H1 (cell line): Measurements from ENCODE around the gene ATE1. TPM values are rescaled to one million over a fixed set of nuclear protein-coding genes. Genes with fewer than 3 reads are reported as not detected.

Experiments used
- ATF2 ChIP-seq: IDR thresholded peaks from 2 replicates; pipeline ENCODE4 v1.6.1; 2012; ENCODE audit warnings: low read length, inconsistent platforms
- EGR1 ChIP-seq: IDR thresholded peaks from 2 replicates; pipeline ENCODE4 v1.6.1; 2011; ENCODE audit warnings: low read depth, low read length, borderline replicate concordance
- RBBP5 ChIP-seq: IDR thresholded peaks from 2 replicates; pipeline ENCODE4 v1.7.1; 2012; ENCODE audit warnings: low read depth, mild to moderate bottlenecking, inconsistent platforms, low read length, moderate library complexity, borderline replicate concordance
- SAP30 ChIP-seq: fragments of 300-600 bp; sonication (generic); IDR thresholded peaks from 2 replicates; pipeline ENCODE4 v1.7.1; 2012; ENCODE audit warnings: low read length, moderate library complexity, mild to moderate bottlenecking, inconsistent platforms; ENCODE audit not compliant: insufficient read depth, insufficient replicate concordance
- polyA plus RNA-seq, 7 experiments: library from polyadenylated mRNA; depleted of rRNA in 3 of 7; stranded (reverse) in 5 of 7; unstranded in 2 of 7; fragments of >200 nt in 5 of 7; fragments of 200-250 nt in 2 of 7; gene quantifications; 1 replicate in 5 of 7; 2 replicates in 1 of 7; 4 replicates in 1 of 7; pipeline versions ENCODE4 v1.2.1 to v1.2.3, GENCODE V29; 2011 to 2013; ENCODE audit warnings: missing spikeins in 2 of 7, mixed read lengths in 2 of 7
- total RNA-seq: library from RNA; stranded (reverse); fragmentation: NEBNext Ultra II Directional; extraction: Animal tissue kit (Norgen Biotek cat#: 25700); gene quantifications from 2 replicates; pipeline ENCODE4 v1.2.1, GENCODE V29; 2021

Gene ATE1
- total and polyA plus RNA-seq, 2 of the 8 experiments (the other 6 are each of a cell fraction or from before 2014, with no cell fraction given): 8.8 to 26.9 TPM

- TF ChIP-seq SAP30 (no peak), EGR1 (no peak), ATF2 (no peak), RBBP5 (no peak)
- TF ChIP-seq, all 59 proteins: peak for 2
These were observed 193.2 kb downstream of the ATE1 start (continued) for GRCh38 chr10:121734589-121735045.
